Neural cell (in vitro differentiated cells): ENCODE measurements around the gene PTPRO. TPM values are rescaled to one million over a fixed set of nuclear protein-coding genes. Genes with fewer than 3 reads are reported as not detected.

Source experiments
- H2AFZ ChIP-seq: fragments of 200-600, 300-800 bp; sonication (generic), shearing (Covaris generic); 2 replicates; pipeline ENCODE4 v1.6.0; 2014; ENCODE audit warnings: low read depth, mild to moderate bottlenecking, antibody characterized with exemption, low read length, moderate library complexity
- H3F3A ChIP-seq: fragments of 200-600 bp; shearing (Covaris generic); 2 replicates; pipeline ENCODE4 v1.6.1; 2016; ENCODE audit warnings: mild to moderate bottlenecking, moderate library complexity, mixed read lengths, antibody characterized with exemption, low read length; ENCODE audit not compliant: insufficient read depth, poor library complexity, severe bottlenecking
- H3K27ac ChIP-seq: fragments of 200-600, 300-800 bp; sonication (generic), shearing (Covaris generic); 2 replicates; pipeline ENCODE4 v1.5.1; 2014; ENCODE audit warnings: mild to moderate bottlenecking, low read length, moderate library complexity
- H3K27me3 ChIP-seq: fragments of 300-800, 200-600 bp; sonication (generic), shearing (Covaris generic); 2 replicates; pipeline ENCODE4 v1.6.0; 2014; ENCODE audit warnings: mild to moderate bottlenecking, low read depth, low read length, moderate library complexity; ENCODE audit not compliant: insufficient read depth
- H3K36me3 ChIP-seq: fragments of 300-800, 200-600 bp; sonication (generic), shearing (Covaris generic); 2 replicates; pipeline ENCODE4 v1.5.1; 2014; ENCODE audit warnings: mild to moderate bottlenecking, antibody characterized with exemption, low read length, moderate library complexity; ENCODE audit not compliant: insufficient read depth
- H3K4me2 ChIP-seq: fragments of 300-800, 200-600 bp; sonication (generic), shearing (Covaris generic); 2 replicates; pipeline ENCODE4 v1.6.0; 2014; ENCODE audit warnings: mild to moderate bottlenecking, low read length
- H3K4me3 ChIP-seq: fragments of 300-800, 200-600 bp; sonication (generic), shearing (Covaris generic); 2 replicates; pipeline ENCODE4 v1.5.1; 2014; ENCODE audit warnings: mild to moderate bottlenecking, low read length, moderate library complexity
- H3K79me2 ChIP-seq: fragments of 200-600 bp; shearing (Covaris generic); replicated peaks from 2 replicates; pipeline ENCODE4 v1.6.0; 2014; ENCODE audit warnings: mild to moderate bottlenecking, low read length, moderate library complexity; ENCODE audit not compliant: insufficient read depth
- H3K9ac ChIP-seq: fragments of 300-800, 200-600 bp; sonication (generic), shearing (Covaris generic); 2 replicates; pipeline ENCODE4 v1.6.1; 2016; ENCODE audit warnings: mild to moderate bottlenecking, low read length, mixed read lengths
- H3K9me2 ChIP-seq: fragments of 200-600 bp; shearing (Covaris generic); 2 replicates; pipeline ENCODE4 v1.6.1; 2016; ENCODE audit warnings: mild to moderate bottlenecking, low read length, mixed read lengths; ENCODE audit not compliant: insufficient read depth
- H3K9me3 ChIP-seq: fragments of 200-600, 300-800 bp; sonication (generic), shearing (Covaris generic); 2 replicates; pipeline ENCODE4 v1.6.1; 2016; ENCODE audit warnings: mild to moderate bottlenecking, mixed run types, low read length, moderate library complexity, mixed read lengths
- H4K20me1 ChIP-seq: fragments of 200-600 bp; shearing (Covaris generic); 2 replicates; pipeline ENCODE4 v1.6.1; 2016; ENCODE audit warnings: mild to moderate bottlenecking, mixed run types; ENCODE audit not compliant: insufficient read depth
- EP300 ChIP-seq: fragments of 450-650 bp; conservative IDR thresholded peaks from 2 replicates; pipeline ENCODE4 v1.6.1; 2014; ENCODE audit warnings: antibody characterized with exemption, mild to moderate bottlenecking, moderate library complexity; ENCODE audit not compliant: poor library complexity, severe bottlenecking
- EZH2 ChIP-seq: fragments of 200-600, 300-800 bp; shearing (Covaris generic), sonication (generic); IDR thresholded peaks from 2 replicates; pipeline ENCODE4 v1.6.1; 2014; ENCODE audit warnings: antibody characterized with exemption, low read length, borderline replicate concordance, mild to moderate bottlenecking; ENCODE audit not compliant: insufficient read depth, poor library complexity, severe bottlenecking
- MXI1 ChIP-seq: fragments of 450-650 bp; conservative IDR thresholded peaks from 2 replicates; pipeline ENCODE4 v1.6.1; 2014; ENCODE audit warnings: antibody characterized with exemption, mild to moderate bottlenecking; ENCODE audit not compliant: poor library complexity, severe bottlenecking
- POLR2AphosphoS5 ChIP-seq: IDR thresholded peaks from 2 replicates; pipeline ENCODE4 v1.6.1; 2012
- RAD21 ChIP-seq: fragments of 450-650 bp; conservative IDR thresholded peaks from 2 replicates; pipeline ENCODE4 v1.6.1; 2014; ENCODE audit warnings: antibody characterized with exemption, mild to moderate bottlenecking, moderate library complexity
- SMC3 ChIP-seq: fragments of 450-650 bp; conservative IDR thresholded peaks from 2 replicates; pipeline ENCODE4 v1.6.1; 2014; ENCODE audit warnings: antibody characterized with exemption, mild to moderate bottlenecking, moderate library complexity; ENCODE audit not compliant: poor library complexity
- TAF1 ChIP-seq: IDR thresholded peaks from 2 replicates; pipeline ENCODE4 v1.6.1; 2012; ENCODE audit warnings: low read depth
- polyA plus RNA-seq: library from polyadenylated mRNA; depleted of rRNA; stranded (reverse); fragments of >200 nt; gene quantifications from 2 replicates; pipeline ENCODE4 v1.2.3, GENCODE V29; 2014
- TF ChIP-seq, protein P1 (sequence below): fragments of 450-650 bp; IDR thresholded peaks from 2 replicates; pipeline ENCODE4 v1.5.1; 2014; ENCODE audit warnings: antibody characterized with exemption, mild to moderate bottlenecking, moderate library complexity; ENCODE audit not compliant: poor library complexity, severe bottlenecking
- TF ChIP-seq, protein P2 (sequence below): IDR thresholded peaks from 2 replicates; pipeline ENCODE4 v1.6.1; 2012; ENCODE audit warnings: borderline replicate concordance

PTPRO gene
- polyA plus RNA-seq, 1 donor from 2014 or later: 124 TPM

DNA sequence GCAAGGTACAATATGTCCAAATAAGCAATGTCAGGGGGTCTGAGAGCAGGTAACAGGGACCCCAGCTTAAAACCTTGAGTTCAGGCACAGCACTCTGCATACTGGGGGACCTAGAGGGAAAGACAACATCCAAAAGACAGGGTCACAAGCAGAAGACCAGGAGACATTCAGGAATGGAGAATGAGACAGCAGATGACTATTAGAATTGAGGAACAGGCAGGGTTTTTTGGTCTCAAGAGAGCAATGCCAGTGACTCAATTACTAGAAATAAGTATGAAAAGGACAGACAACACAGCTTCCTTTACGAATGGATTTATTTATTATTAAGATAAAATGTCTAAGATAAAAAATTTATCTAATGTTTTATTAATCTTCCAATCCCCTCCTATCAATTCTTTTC lies 223.0 kb downstream of the PTPRO start:
- H3K9me2 ChIP-seq: no peaks in the 10 kb centered on the region
- H3K9me3 ChIP-seq: no peaks in the 10 kb centered on the region
- no peak overlapping the region for H3K9ac ChIP-seq
- no peaks in the 10 kb centered on the region for H3F3A ChIP-seq
- no peak overlapping the region for H3K4me3 ChIP-seq
- no peaks in the 10 kb centered on the region for H3K27me3 ChIP-seq
- H3K36me3 ChIP-seq: peaks cover 16% of the 10 kb centered on the region
- no peaks in the 10 kb centered on the region for H4K20me1 ChIP-seq
- H3K4me2 ChIP-seq: no peak overlapping the region
- TF ChIP-seq, protein P1, sequence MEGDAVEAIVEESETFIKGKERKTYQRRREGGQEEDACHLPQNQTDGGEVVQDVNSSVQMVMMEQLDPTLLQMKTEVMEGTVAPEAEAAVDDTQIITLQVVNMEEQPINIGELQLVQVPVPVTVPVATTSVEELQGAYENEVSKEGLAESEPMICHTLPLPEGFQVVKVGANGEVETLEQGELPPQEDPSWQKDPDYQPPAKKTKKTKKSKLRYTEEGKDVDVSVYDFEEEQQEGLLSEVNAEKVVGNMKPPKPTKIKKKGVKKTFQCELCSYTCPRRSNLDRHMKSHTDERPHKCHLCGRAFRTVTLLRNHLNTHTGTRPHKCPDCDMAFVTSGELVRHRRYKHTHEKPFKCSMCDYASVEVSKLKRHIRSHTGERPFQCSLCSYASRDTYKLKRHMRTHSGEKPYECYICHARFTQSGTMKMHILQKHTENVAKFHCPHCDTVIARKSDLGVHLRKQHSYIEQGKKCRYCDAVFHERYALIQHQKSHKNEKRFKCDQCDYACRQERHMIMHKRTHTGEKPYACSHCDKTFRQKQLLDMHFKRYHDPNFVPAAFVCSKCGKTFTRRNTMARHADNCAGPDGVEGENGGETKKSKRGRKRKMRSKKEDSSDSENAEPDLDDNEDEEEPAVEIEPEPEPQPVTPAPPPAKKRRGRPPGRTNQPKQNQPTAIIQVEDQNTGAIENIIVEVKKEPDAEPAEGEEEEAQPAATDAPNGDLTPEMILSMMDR: no peak
- no peak overlapping the region for H3K27ac ChIP-seq
- H2AFZ ChIP-seq: no peak overlapping the region
- no peaks in the 10 kb centered on the region for H3K79me2 ChIP-seq

GRCh38 chr12:15546102-15546701 lies 223.9 kb downstream of the PTPRO start:
- Histone ChIP-seq H3K9ac (no peak overlapping the region), H3K9me2 (no peaks in the 10 kb centered on the region), H3K4me3 (no peak overlapping the region), H3F3A (no peaks in the 10 kb centered on the region), H3K27me3 (no peaks in the 10 kb centered on the region), H3K9me3 (no peaks in the 10 kb centered on the region), H3K4me2 (no peak overlapping the region), H3K79me2 (no peaks in the 10 kb centered on the region), H3K27ac (no peak overlapping the region), H2AFZ (no peak overlapping the region), H3K36me3 (peaks cover 16% of the 10 kb centered on the region), H4K20me1 (no peaks in the 10 kb centered on the region)
- no peak for TF ChIP-seq EP300
- no peak for TF ChIP-seq SMC3
- TF ChIP-seq, protein P2, sequence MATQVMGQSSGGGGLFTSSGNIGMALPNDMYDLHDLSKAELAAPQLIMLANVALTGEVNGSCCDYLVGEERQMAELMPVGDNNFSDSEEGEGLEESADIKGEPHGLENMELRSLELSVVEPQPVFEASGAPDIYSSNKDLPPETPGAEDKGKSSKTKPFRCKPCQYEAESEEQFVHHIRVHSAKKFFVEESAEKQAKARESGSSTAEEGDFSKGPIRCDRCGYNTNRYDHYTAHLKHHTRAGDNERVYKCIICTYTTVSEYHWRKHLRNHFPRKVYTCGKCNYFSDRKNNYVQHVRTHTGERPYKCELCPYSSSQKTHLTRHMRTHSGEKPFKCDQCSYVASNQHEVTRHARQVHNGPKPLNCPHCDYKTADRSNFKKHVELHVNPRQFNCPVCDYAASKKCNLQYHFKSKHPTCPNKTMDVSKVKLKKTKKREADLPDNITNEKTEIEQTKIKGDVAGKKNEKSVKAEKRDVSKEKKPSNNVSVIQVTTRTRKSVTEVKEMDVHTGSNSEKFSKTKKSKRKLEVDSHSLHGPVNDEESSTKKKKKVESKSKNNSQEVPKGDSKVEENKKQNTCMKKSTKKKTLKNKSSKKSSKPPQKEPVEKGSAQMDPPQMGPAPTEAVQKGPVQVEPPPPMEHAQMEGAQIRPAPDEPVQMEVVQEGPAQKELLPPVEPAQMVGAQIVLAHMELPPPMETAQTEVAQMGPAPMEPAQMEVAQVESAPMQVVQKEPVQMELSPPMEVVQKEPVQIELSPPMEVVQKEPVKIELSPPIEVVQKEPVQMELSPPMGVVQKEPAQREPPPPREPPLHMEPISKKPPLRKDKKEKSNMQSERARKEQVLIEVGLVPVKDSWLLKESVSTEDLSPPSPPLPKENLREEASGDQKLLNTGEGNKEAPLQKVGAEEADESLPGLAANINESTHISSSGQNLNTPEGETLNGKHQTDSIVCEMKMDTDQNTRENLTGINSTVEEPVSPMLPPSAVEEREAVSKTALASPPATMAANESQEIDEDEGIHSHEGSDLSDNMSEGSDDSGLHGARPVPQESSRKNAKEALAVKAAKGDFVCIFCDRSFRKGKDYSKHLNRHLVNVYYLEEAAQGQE: no peak
- TF ChIP-seq RAD21: no peak
- TF ChIP-seq, protein P1: no peak
- no peak for TF ChIP-seq MXI1
- TF ChIP-seq EZH2: no peak
- no peak for TF ChIP-seq TAF1
- TF ChIP-seq POLR2AphosphoS5: no peak
